Hepatocyte (in vitro differentiated cells): ENCODE data around the gene TPH1.

Experiments used
- EZH2phosphoT487 ChIP-seq: fragments of 200-600 bp; sonication (generic); IDR thresholded peaks from one replicate; pipeline ENCODE4 v1.6.1; 2018; ENCODE audit warnings: antibody characterized with exemption, mild to moderate bottlenecking, low read depth, moderate library complexity; ENCODE audit not compliant: unreplicated experiment, severe bottlenecking
- TF ChIP-seq, protein P1 (sequence below): fragments of 200-600 bp; sonication (generic); IDR thresholded peaks from 2 replicates; pipeline ENCODE4 v1.5.1; 2016; ENCODE audit warnings: antibody characterized with exemption, mild to moderate bottlenecking; ENCODE audit not compliant: poor library complexity

DNA sequence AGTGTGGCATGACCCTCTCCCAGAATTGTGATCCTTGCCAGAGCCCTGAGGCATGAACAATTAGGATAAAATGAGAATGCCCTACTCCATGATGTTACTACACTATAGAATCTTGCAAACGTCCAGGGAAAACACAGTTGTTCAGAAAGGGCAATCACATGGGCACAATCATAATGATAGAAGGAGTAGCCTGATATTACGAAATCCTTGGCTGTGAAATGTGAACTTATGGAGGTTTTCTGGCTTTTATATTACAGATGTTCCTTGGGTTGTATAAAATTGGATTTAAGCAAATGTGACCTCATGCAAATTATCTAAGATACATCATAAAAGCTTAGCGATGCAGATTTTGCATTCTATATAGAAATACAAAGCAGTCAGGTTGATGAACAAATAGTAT, 29.4 kb upstream of the TPH1 start:
- TF ChIP-seq, protein P1, sequence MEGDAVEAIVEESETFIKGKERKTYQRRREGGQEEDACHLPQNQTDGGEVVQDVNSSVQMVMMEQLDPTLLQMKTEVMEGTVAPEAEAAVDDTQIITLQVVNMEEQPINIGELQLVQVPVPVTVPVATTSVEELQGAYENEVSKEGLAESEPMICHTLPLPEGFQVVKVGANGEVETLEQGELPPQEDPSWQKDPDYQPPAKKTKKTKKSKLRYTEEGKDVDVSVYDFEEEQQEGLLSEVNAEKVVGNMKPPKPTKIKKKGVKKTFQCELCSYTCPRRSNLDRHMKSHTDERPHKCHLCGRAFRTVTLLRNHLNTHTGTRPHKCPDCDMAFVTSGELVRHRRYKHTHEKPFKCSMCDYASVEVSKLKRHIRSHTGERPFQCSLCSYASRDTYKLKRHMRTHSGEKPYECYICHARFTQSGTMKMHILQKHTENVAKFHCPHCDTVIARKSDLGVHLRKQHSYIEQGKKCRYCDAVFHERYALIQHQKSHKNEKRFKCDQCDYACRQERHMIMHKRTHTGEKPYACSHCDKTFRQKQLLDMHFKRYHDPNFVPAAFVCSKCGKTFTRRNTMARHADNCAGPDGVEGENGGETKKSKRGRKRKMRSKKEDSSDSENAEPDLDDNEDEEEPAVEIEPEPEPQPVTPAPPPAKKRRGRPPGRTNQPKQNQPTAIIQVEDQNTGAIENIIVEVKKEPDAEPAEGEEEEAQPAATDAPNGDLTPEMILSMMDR: no peak
- TF ChIP-seq EZH2phosphoT487: no peak
